KMS-11 (cell line): Measurements from ENCODE around the gene ZNF750.
A peak's percentile ranks its signal among the peaks of the same experiment; 100 is the strongest.

Experiments
- H2AFZ ChIP-seq: fragments of 200-600 bp; sonication (generic); 2 replicates; pipeline ENCODE4 v1.6.1; 2016; ENCODE audit warnings: antibody characterized with exemption, mixed run types, low read depth
- H3K27ac ChIP-seq: fragments of 200-600 bp; sonication (generic); 2 replicates; pipeline ENCODE4 v1.6.1; 2016; ENCODE audit warnings: mild to moderate bottlenecking, mixed run types
- H3K27me3 ChIP-seq: fragments of 200-600 bp; sonication (generic); 2 replicates; pipeline ENCODE4 v1.6.1; 2017; ENCODE audit warnings: mild to moderate bottlenecking, low read depth, mixed run types, moderate library complexity; ENCODE audit not compliant: insufficient read depth
- H3K36me3 ChIP-seq: fragments of 200-600 bp; sonication (generic); 2 replicates; pipeline ENCODE4 v1.6.1; 2017; ENCODE audit warnings: mild to moderate bottlenecking, mixed run types; ENCODE audit not compliant: insufficient read depth
- H3K4me1 ChIP-seq: fragments of 200-600 bp; sonication (generic); 2 replicates; pipeline ENCODE4 v1.6.1; 2016; ENCODE audit warnings: mild to moderate bottlenecking, low read depth, mixed run types; ENCODE audit not compliant: poor library complexity, severe bottlenecking
- H3K4me2 ChIP-seq: fragments of 200-600 bp; sonication (generic); 2 replicates; pipeline ENCODE4 v1.7.0; 2016; ENCODE audit warnings: mild to moderate bottlenecking, mixed run types
- H3K4me3 ChIP-seq: fragments of 200-600 bp; sonication (generic); IDR thresholded peaks from 2 replicates; pipeline ENCODE4 v1.6.1; 2017; ENCODE audit warnings: low read depth, low read length, mixed read lengths; ENCODE audit not compliant: insufficient read depth
- H3K79me2 ChIP-seq: fragments of 200-600 bp; sonication (generic); 2 replicates; pipeline ENCODE4 v1.6.1; 2016; ENCODE audit warnings: low read depth, mixed run types; ENCODE audit not compliant: insufficient read depth
- H3K9ac ChIP-seq: fragments of 200-600 bp; sonication (generic); 2 replicates; pipeline ENCODE4 v1.6.1; 2016; ENCODE audit warnings: mild to moderate bottlenecking, mixed run types
- H4K20me1 ChIP-seq: fragments of 200-600 bp; sonication (generic); 2 replicates; pipeline ENCODE4 v1.6.1; 2016; ENCODE audit warnings: mild to moderate bottlenecking, mixed run types; ENCODE audit not compliant: insufficient read depth
- TF ChIP-seq, protein P1 (sequence below): fragments of 200-600 bp; sonication (generic); conservative IDR thresholded peaks from 2 replicates; pipeline ENCODE4 v1.6.1; 2017; ENCODE audit warnings: low read depth, mild to moderate bottlenecking, antibody characterized with exemption, low read length, moderate library complexity, mixed read lengths

Gene ZNF750

DNA sequence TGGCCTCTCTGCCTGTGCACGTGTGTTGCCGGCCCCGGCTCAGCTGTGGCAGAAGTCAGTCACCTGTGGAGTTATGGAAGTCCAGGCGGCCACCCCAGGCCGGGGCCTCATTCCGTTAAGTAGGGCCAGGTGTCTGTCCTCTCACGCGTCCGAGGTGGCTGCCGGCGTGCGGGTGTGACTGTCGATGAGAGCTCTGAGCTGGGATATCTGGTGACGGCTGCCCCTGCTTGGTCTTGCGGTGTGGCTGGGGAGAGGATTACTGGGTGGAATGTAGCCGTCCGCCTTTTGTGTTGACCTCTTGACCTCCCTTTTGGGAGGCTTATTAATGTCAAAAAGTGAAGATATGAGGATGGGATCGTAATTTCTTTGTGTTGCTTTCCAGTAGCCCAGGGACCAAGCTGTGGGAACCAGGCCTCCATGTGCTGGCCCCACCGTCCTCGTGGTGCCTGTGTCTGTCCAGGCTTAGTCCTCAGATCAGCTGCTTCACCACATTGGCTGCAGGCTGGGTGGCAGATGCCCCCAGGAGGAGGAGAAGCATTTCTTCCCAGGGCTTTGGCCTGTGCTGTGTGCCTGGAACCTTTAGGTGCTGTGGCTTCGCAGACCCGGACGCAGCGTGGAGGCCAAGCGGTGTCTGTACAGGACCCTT, 23.0 kb upstream of the ZNF750 start:
- no peaks in the 10 kb centered on the region for H3K27me3 ChIP-seq
- H3K4me3 ChIP-seq = no peak overlapping the region
- peak overlapping the region; percentile 97 for H3K27ac ChIP-seq
- H4K20me1 ChIP-seq = no peaks in the 10 kb centered on the region
- no peaks in the 10 kb centered on the region for H3K36me3 ChIP-seq
- peak overlapping the region; percentile 7; the same call in 1 of the 2 replicates for H2AFZ ChIP-seq
- TF ChIP-seq, protein P1, sequence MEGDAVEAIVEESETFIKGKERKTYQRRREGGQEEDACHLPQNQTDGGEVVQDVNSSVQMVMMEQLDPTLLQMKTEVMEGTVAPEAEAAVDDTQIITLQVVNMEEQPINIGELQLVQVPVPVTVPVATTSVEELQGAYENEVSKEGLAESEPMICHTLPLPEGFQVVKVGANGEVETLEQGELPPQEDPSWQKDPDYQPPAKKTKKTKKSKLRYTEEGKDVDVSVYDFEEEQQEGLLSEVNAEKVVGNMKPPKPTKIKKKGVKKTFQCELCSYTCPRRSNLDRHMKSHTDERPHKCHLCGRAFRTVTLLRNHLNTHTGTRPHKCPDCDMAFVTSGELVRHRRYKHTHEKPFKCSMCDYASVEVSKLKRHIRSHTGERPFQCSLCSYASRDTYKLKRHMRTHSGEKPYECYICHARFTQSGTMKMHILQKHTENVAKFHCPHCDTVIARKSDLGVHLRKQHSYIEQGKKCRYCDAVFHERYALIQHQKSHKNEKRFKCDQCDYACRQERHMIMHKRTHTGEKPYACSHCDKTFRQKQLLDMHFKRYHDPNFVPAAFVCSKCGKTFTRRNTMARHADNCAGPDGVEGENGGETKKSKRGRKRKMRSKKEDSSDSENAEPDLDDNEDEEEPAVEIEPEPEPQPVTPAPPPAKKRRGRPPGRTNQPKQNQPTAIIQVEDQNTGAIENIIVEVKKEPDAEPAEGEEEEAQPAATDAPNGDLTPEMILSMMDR = no peak
- H3K4me1 ChIP-seq = peaks cover 75% of the 10 kb centered on the region
- peaks cover 10% of the 10 kb centered on the region; the same call in 1 of the 2 replicates for H3K79me2 ChIP-seq
- H3K4me2 ChIP-seq = peak overlapping the region; percentile 94
- H3K9ac ChIP-seq = peak overlapping the region; percentile 72; the same call in 1 of the 2 replicates

DNA sequence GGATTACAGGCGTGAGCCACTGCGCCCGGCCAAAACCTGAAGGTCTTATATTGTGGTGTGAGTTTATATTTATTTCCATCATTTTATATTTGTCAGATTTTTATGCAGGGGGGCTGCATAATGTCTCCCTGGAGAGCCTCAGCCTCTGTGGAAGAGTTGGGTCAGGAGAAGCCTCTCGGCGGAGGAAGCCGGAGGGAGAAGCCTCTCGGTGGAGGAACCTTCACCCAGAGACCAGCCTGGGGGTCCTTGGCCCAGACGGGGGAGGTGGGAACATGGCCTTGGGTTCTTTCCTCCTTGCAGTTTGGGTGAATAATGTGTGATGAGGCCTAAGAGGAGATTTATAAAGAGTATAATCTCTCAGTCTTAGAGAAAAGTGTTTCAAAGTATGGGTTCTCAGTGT, 22.4 kb upstream of the ZNF750 start:
- Histone ChIP-seq H3K4me1 (peaks cover 68% of the 10 kb centered on the region), H3K4me2 (peak overlapping the region; percentile 94), H3K9ac (no peak overlapping the region; the same call in 1 of the 2 replicates), H4K20me1 (no peaks in the 10 kb centered on the region), H3K36me3 (no peaks in the 10 kb centered on the region), H2AFZ (no peak overlapping the region), H3K27me3 (no peaks in the 10 kb centered on the region), H3K79me2 (peaks cover 3% of the 10 kb centered on the region; the same call in 1 of the 2 replicates), H3K27ac (peak overlapping the region; percentile 97), H3K4me3 (no peak overlapping the region)
- TF ChIP-seq, protein P1 = no peak

DNA sequence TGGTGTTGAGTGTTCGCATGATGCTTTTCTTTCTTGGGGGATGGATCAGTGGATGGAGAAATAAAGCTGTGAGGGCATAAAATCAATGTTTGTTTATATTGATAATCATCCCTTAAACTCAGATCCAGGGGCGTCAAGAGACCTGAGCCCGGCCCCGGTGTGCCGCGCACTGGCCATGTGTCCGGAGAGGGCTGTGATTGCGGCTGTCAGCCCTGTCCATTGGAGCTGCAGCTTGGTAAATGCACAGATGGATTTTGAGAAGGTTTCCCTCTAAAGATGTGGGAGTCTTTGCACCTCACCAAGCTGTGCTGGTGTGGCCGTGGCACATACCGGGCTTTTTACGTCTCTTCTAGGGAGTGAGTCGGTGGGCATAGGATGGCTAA, 21.6 kb upstream of the ZNF750 start:
- H4K20me1 ChIP-seq = no peaks in the 10 kb centered on the region
- no peak overlapping the region for H3K9ac ChIP-seq
- H3K27me3 ChIP-seq = no peaks in the 10 kb centered on the region
- no peak overlapping the region for H3K27ac ChIP-seq
- no peaks in the 10 kb centered on the region; the same call in 1 of the 2 replicates for H3K79me2 ChIP-seq
- no peak overlapping the region for H2AFZ ChIP-seq
- H3K4me1 ChIP-seq = peaks cover 60% of the 10 kb centered on the region
- H3K36me3 ChIP-seq = no peaks in the 10 kb centered on the region
- TF ChIP-seq, protein P1 = no peak
- H3K4me3 ChIP-seq = no peak overlapping the region
- H3K4me2 ChIP-seq = no peak overlapping the region

DNA sequence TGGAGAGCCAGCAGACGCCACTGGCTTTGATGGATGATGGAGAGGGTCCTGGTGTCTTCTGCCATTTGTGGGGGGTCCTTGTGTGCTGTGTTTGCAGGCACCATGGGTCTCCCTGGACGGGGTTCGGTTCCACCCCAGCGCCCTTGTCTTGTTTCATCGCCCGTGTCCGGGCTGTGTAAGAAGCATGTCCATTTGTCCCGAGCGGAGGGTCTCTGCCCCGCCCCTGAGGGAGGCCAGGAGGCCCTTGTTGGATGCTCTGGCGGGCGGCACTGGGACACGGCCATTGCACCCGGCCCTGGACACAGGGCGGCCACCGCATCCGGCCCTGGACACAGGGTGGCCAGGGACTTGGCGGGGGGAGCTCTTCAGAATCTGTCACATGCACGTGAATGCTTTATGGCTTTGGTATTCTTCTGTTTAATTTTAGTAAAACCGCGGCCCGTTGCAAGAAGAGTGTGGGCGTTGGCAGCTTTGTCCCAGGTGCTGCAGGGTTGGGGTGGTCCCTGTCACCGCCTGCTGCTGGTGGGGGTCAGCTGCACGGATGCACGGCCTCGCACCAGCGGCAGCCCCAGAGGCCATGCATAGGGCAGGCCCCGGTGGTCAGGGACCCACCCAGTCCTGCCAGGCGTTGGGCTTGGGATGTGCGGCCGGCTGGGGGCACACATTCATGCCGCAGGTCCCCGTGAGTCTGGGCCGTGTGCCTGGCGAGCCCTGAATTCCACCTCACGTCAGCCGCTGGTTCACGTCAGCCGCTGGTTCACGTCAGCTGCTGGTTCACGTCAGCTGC, 21.0 kb upstream of the ZNF750 start:
- Histone ChIP-seq H3K79me2 (no peaks in the 10 kb centered on the region), H3K27ac (no peak overlapping the region), H3K9ac (no peak overlapping the region), H2AFZ (no peak overlapping the region), H3K4me1 (peaks cover 54% of the 10 kb centered on the region), H3K4me2 (no peak overlapping the region), H3K27me3 (no peaks in the 10 kb centered on the region), H4K20me1 (no peaks in the 10 kb centered on the region), H3K4me3 (no peak overlapping the region), H3K36me3 (no peaks in the 10 kb centered on the region)
- TF ChIP-seq, protein P1 = no peak
